GM19351 (cell line): Measurements from ENCODE around the gene TRIM71.
"Not testable (repeated sequence)": the region's sequence is repeated elsewhere in the genome, so short reads cannot be mapped to it uniquely, and the experiment has no call there.

Experiments used
- ATAC-seq: cut with Tn5 transposase; IDR thresholded peaks from one replicate; pipeline ENCODE4 v1.9.1; 2021; ENCODE audit warnings: mild to moderate bottlenecking, moderate library complexity; ENCODE audit not compliant: unreplicated experiment

Gene TRIM71

DNA sequence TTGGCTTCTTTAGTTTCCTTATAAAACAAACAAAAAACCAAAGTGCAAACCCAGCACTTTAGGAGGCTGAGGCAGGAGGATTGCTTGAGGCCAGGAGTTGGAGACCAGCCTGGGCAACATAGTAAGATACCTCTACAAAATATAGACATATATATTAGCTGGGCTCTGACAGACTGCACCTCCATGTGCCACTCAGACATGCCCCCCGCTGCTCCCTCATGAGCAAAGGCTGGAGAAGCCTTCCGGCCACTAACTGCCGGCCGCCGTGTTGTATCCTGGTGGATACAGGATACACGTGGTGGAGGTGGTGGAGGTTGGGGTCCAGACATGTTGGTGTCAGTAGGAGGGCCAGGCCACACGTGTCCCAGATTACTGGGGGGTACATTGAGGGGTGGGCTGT lies 104.3 kb downstream of the TRIM71 start:
- ATAC-seq = no peak

DNA sequence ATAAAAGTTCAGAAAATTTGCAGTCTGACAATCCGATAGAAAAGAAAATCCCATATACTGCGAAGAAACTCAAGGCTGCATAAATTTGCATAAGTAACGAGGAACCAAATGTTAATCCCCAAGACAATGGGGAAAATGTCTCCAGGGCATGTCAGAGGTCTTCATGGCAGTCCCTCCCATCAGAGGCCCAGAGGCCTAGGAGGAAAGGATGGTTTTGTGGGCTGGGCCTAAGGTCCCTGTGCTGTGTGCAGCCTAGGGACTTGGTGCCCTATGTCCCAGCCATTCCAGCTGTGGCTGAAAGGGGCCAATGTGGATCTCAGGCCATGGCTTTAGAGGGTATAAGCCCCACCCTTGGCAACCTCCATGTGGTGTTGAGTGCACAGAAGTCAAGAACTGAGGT lies 112.4 kb downstream of the TRIM71 start:
- ATAC-seq = no peak

DNA sequence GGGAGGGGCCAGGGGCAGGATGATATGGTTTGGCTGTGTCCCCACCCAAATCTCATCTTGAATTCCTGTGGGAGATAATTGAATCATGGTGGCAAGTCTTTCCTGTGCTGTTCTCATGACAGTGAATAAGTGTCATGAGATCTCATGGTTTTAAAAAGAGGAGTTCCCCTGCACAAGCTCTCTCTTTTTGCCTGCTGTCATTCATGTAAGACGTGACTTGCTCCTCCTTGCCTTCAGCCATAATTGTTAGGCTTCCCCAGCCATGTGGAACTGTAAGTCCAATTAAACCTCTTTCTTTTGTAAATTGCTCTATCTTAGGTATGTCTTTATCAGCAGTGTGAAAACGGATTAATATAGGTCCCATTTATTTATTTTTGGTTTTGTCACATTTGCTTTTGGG lies 113.5 kb downstream of the TRIM71 start:
- ATAC-seq = not testable (repeated sequence)

DNA sequence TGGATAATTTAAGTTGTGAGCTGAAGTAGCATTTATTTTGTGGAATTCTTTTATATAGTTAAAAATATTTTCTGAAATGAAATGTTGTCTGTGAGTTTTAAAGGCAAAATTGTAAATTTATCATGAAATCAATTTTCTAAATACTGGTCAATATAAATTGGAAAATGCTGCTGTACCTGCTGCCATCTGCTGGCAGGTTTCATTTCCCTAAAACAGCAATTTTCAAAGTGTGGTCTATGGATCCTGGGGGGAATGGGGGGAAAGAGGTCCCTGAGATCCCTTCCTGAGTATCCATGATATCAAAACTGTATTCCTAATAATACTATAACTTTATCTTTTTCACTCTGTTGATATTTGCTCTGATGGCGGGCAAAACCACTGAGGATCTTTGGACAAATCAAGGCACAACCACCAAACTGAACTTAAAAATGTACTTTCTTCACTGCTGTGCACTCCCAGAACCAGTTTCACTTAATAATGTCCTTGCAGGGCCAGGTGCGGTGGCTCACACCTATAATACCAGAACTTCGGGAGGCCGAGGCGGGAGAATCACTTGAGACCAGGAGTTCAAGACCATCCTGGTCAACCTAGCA lies 116.4 kb downstream of the TRIM71 start:
- ATAC-seq = no peak

DNA sequence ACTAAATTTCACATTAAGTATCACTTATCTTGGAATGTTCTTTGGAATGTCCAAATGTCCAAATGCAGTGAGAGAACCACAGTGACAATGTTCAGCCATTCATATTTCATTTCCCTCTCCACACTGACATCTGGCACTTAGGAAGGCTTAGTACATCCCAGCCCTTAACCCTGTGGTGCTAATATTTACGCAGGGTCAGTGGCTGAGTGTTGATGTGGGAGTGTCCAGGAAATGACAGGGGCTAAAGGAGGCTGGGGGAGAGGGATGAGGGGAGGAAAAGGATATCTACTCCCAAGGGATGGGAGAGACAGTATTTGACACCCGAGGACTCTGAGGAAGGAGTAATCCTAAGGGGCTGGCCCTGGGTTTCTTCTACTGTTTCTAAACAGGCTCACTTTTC lies 119.5 kb downstream of the TRIM71 start:
- ATAC-seq = no peak

DNA sequence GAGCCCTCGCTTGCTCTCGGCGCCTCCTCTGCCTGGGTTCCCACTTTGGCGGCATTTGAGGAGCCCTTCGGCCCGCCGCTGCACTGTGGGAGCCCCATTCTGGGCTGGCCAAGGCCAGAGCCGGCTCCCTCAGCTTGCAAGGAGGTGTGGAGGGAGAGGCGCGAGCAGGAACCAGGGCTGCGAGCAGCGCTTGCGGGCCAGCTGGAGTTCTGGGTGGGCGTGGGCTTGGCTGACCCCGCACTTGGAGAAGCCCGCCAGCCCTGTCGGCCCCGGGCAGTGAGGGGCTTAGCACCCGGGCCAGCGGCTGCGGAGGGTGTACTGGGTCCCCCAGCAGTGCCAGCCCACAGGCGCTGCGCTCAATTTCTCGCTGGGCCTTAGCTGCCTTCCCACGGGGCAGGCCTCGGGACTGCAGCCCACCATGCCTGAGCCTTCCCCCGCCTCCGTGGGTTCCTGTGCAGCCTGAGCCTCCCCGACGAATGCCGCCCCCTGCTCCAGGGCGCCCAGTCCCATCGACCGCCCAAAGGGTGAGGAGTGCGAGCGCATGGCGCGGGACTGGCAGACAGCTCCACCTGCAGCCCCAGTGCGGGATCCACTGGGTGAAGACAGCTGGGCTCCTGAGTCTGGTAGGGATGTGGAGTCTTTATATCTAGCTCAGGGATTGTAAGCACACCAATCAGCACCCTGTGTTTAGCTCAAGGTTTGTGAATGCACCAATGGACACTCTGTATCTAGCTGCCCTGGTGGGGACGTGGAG lies 121.9 kb downstream of the TRIM71 start:
- ATAC-seq = not testable (repeated sequence)

DNA sequence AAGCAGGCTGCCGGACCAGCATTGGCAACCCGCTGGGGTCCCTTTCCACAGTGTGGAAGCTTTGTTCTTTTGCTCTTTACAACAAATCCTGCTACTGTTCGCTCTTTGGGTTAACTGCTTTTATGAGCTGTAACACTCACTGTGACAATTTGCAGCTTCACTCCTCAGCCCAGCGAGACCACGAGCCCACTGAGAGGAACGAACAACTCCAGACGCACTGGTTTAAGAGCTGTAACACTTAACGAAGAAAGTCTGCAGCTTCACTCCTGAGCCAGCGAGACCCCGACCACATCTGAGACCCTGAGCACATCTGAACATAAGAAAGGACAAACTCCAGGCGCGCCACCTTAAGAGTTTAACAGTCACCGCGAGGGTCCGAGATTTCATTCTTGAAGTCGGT lies 122.9 kb downstream of the TRIM71 start:
- ATAC-seq = no peak

DNA sequence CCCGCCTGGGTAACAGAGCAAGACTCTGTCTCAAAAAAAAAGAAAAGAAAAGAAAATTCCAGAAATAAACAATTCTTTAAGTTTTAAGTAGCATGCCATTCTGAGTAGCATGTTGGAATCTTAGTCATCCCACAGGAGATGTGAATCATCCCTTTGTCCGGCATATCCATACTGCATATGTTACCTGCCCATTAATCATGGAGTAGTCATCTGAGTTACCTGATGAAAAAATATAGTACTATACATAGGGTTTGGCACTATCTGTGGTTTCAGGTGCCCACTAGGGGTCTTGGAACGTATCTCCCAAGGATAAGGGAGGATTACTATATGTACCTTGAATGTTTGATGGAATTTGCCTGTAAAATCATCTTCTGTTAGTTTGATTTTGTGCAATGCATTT lies 127.3 kb downstream of the TRIM71 start:
- no peak for ATAC-seq

DNA sequence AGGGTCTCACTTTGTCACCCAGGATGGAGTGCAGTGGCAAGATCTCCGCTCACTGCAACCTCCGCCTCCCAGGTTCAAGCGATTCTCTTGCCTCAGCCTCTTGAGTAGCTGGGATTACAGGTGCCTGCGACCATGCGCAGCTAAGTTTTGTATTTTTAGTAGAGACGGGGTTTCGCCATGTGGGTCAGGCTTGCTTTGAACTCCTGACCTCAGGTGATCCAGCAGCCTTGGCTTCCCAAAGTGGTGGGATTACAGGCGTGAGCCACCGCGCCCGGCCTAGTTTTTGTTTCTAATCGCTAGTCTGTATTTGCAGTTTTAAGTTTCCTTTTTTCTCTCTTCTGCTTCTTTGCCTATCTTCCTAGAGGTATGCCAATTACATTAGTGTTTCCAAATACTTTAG lies 127.8 kb downstream of the TRIM71 start:
- not testable (repeated sequence) for ATAC-seq

DNA sequence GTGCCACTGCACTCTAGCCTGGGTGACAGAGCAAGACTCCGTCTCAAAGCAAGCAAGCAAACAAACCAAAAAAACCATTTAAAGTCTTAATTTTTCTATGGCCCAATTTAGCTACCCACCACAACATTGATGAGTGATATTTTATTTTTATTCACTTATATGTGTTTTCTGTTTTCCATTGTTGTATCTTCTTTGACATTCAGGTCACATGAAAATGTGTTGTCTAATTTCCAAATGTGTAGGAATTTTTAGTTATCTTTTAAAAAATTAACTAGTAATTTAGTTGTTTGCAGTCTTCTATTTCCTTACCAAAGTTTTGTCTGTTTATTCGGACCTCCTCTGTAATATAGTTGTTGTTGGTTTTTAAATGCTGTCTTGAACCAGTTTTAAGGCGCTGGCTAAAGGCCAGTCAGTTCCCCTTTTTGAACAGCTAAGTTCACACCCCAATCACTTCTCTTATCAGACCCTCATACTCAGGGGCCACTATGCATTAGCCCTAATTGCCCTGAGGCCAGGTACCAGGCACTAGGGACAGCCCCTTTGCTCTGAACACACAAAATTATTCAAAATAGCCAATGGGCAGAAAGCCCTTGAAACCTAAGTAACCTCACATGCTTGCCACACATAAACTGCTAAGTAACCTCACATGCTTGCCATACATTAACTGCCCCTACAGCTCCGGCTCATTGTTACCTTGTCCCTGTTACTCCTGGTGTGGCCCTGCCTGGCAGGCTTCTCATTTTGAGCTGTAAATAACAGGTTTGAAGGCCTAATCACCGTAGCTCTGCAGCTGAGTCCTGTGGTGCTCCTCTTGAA lies 129.4 kb downstream of the TRIM71 start:
- ATAC-seq = no peak
